IPS-20b (cell line): ENCODE data around the gene SRMS.

Source experiments
- H3K27ac ChIP-seq: one replicate; pipeline ENCODE4 v1.5.1; 2013; ENCODE audit warnings: low read length
- H3K27me3 ChIP-seq: 2 replicates; pipeline ENCODE4 v1.6.1; 2013; ENCODE audit warnings: mild to moderate bottlenecking, low read length, inconsistent platforms; ENCODE audit not compliant: insufficient read depth
- H3K36me3 ChIP-seq: 2 replicates; pipeline ENCODE4 v1.6.1; 2013; ENCODE audit warnings: low read depth, mild to moderate bottlenecking, inconsistent platforms, low read length, moderate library complexity; ENCODE audit not compliant: insufficient read depth
- H3K4me1 ChIP-seq: 2 replicates; pipeline ENCODE4 v1.6.1; 2013; ENCODE audit warnings: mild to moderate bottlenecking, control low read depth, inconsistent platforms, low read length, moderate library complexity; ENCODE audit not compliant: insufficient read depth
- H3K4me3 ChIP-seq: 2 replicates; pipeline ENCODE4 v1.5.1; 2013; ENCODE audit warnings: mild to moderate bottlenecking, low read length, inconsistent platforms
- H3K9ac ChIP-seq: 2 replicates; pipeline ENCODE4 v1.6.1; 2013; ENCODE audit warnings: low read depth, mild to moderate bottlenecking, inconsistent platforms, low read length, moderate library complexity
- H3K9me3 ChIP-seq: 2 replicates; pipeline ENCODE4 v1.6.1; 2013; ENCODE audit warnings: mild to moderate bottlenecking, low read depth, low read length, inconsistent platforms; ENCODE audit not compliant: insufficient read depth

Gene SRMS

DNA sequence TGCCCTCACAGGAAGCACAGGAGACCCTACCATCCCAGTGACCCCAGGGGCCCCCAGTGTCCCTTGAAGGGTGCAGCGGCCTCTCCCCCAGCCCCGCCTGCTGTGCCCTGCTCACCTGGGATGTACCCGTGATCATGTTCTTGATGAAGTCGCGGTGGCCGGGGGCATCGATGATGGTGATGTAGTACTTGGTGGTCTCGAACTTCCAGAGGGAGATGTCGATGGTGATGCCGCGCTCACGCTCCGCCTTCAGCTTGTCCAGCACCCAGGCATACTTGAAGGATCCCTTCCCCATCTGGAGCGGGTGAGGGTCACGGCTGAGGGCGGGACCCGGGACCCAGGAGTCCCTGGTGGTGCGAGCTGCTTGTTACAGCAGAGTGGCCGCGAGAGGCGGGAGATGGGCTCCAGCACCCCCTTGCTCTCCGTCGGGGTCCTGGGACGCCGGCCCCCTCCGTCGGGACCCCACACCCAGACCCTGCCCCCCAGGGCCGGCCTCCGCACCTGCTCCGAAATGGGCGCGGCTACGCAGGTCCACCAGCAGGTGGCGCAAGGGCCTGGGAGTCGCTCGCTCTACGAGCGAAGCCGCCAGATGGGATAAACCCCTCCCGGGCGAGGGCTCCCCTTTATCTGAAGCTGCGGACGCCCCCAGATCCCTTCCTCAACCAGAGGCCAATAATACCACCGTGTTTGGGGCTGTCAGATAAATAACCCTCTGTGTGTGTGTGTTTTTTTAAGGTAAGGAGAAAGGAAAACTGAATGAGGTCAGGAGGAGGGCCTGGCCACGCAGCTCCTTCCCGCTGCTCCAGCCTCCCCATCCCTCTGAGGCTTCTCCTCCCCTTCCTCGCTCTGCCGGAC, 51.6 kb downstream of the SRMS start:
- peaks cover 8% of the 10 kb centered on the region for H3K36me3 ChIP-seq
- H3K4me1 ChIP-seq = no peaks in the 10 kb centered on the region
- peaks cover 3% of the 10 kb centered on the region; the same call in 1 of the 2 replicates for H3K9me3 ChIP-seq
- H3K27ac ChIP-seq = no peak overlapping the region
- H3K4me3 ChIP-seq = peak overlapping the region; percentile 50; the same call in 1 of the 2 replicates
- no peak overlapping the region for H3K9ac ChIP-seq
- H3K27me3 ChIP-seq = peaks cover 54% of the 10 kb centered on the region

DNA sequence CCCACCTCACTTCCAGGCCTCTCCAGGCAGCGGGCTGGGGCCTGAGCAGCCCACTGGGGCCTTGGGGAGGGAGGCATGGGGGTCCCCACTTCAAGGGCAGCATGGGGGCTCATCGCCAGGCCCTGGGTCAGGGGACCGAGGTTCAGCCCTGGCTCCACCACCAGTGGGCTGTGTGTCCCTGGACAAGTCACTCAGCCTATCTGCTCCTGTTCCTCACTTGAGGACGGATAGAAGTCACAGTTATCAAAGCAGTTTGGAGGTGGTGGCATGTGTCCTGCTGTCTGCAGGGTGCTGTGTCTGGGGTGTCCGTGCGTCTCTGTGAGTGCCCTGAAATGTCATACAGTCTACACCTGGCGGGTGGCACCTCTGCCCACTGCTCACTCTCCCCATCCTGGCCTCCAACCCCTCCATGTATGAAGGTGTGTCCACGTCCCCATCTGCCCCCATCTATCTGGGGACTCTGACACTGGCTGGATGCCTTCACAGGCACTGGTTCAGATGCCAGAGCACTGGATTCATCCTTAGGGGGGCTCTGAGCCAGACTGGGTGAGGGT, 52.3 kb downstream of the SRMS start:
- peaks cover 52% of the 10 kb centered on the region for H3K27me3 ChIP-seq
- peaks cover 3% of the 10 kb centered on the region; the same call in 1 of the 2 replicates for H3K9me3 ChIP-seq
- H3K36me3 ChIP-seq = peaks cover 8% of the 10 kb centered on the region
- no peak overlapping the region for H3K4me3 ChIP-seq
- H3K4me1 ChIP-seq = no peaks in the 10 kb centered on the region
- no peak overlapping the region for H3K9ac ChIP-seq
- no peak overlapping the region for H3K27ac ChIP-seq

DNA sequence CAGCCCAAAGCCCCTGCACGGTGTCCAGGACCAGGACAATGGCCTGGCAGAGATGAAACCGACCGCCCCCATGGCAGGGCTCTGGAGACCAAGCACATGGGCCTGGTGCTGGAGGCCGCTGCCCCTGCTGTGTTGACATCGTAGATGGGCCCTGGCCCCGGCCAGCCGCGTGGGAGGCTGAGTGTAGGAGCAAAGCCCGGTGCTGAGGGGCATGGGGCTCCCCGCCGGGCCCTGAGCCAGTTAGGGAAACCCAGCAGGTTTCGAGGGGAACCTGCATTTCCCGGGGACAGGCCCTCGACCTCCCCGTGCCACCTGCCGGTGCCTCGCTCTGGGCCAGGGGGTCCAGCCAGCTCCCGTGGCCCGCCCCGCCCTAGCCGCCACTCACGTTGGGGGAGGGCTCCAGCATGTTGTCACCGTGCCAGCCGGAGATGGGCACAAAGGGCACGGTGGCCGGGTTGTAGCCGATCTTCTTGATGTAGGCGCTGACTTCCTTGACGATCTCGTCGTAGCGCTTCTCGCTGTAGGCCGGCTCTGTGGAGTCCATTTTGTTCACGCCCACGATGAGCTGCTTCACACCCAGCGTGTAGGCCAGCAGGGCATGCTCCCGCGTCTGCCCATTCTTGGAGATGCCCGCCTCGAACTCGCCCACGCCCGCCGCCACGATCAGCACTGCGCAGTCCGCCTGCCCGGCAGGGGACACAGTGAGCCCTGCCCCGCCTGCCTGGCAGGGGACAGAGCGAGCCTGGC, 53.0 kb downstream of the SRMS start:
- Histone ChIP-seq H3K9ac (no peak overlapping the region), H3K27me3 (peaks cover 52% of the 10 kb centered on the region), H3K9me3 (peaks cover 3% of the 10 kb centered on the region; the same call in 1 of the 2 replicates), H3K4me3 (no peak overlapping the region), H3K27ac (no peak overlapping the region), H3K4me1 (no peaks in the 10 kb centered on the region), H3K36me3 (peaks cover 8% of the 10 kb centered on the region)

- H3K4me3 ChIP-seq = no peak overlapping the region
- H3K4me1 ChIP-seq = no peaks in the 10 kb centered on the region
- H3K27me3 ChIP-seq = peaks cover 53% of the 10 kb centered on the region
- H3K9me3 ChIP-seq = peaks cover 3% of the 10 kb centered on the region; the same call in 1 of the 2 replicates
- no peak overlapping the region for H3K27ac ChIP-seq
- H3K9ac ChIP-seq = no peak overlapping the region
- H3K36me3 ChIP-seq = peaks cover 8% of the 10 kb centered on the region
These were observed 53.5 kb downstream of the SRMS start for GRCh38 chr20:63494084-63494419.

DNA sequence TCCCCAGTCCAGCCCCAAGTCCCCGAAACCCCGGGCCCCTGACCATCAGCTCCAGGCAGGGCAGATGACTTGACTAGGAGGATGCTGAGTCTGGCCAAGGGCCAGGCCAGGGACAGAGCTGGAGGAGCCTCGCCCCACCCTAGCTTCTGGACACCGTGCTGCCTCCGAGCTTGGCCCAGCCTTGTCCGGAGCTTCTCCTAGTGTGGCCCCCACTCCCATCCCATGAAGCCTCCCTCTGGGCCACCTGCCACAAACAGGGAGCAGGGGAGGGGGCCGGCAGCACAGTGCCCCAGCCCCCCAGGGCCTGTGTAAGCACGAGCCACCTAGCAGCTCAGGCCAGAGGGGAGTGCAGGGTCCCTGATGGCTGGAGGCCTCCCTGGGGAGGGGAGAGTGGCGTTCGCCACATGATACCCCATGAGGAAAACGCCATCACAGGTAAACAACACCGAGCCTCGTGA, 54.0 kb downstream of the SRMS start:
- no peak overlapping the region for H3K4me3 ChIP-seq
- peaks cover 3% of the 10 kb centered on the region; the same call in 1 of the 2 replicates for H3K9me3 ChIP-seq
- peaks cover 55% of the 10 kb centered on the region for H3K27me3 ChIP-seq
- no peak overlapping the region for H3K27ac ChIP-seq
- H3K9ac ChIP-seq = no peak overlapping the region
- H3K36me3 ChIP-seq = peaks cover 8% of the 10 kb centered on the region
- H3K4me1 ChIP-seq = no peaks in the 10 kb centered on the region

GRCh38 chr20:63492982-63493381, 54.6 kb downstream of the SRMS start:
- no peak overlapping the region for H3K4me3 ChIP-seq
- H3K9me3 ChIP-seq = peaks cover 3% of the 10 kb centered on the region; the same call in 1 of the 2 replicates
- H3K4me1 ChIP-seq = no peaks in the 10 kb centered on the region
- H3K9ac ChIP-seq = no peak overlapping the region
- H3K36me3 ChIP-seq = peaks cover 8% of the 10 kb centered on the region
- peaks cover 52% of the 10 kb centered on the region for H3K27me3 ChIP-seq
- H3K27ac ChIP-seq = no peak overlapping the region

- Histone ChIP-seq H3K27me3 (peaks cover 52% of the 10 kb centered on the region), H3K27ac (no peak overlapping the region), H3K4me3 (no peak overlapping the region), H3K36me3 (peaks cover 8% of the 10 kb centered on the region), H3K9ac (no peak overlapping the region), H3K9me3 (peaks cover 3% of the 10 kb centered on the region; the same call in 1 of the 2 replicates), H3K4me1 (no peaks in the 10 kb centered on the region)
These were observed 55.0 kb downstream of the SRMS start for GRCh38 chr20:63492518-63492917.

GRCh38 chr20:63491635-63492230, 55.8 kb downstream of the SRMS start:
- H3K4me3 ChIP-seq = no peak overlapping the region
- H3K9me3 ChIP-seq = peaks cover 3% of the 10 kb centered on the region; the same call in 1 of the 2 replicates
- no peak overlapping the region for H3K27ac ChIP-seq
- H3K4me1 ChIP-seq = no peaks in the 10 kb centered on the region
- peaks cover 8% of the 10 kb centered on the region for H3K36me3 ChIP-seq
- no peak overlapping the region for H3K9ac ChIP-seq
- peaks cover 52% of the 10 kb centered on the region for H3K27me3 ChIP-seq

DNA sequence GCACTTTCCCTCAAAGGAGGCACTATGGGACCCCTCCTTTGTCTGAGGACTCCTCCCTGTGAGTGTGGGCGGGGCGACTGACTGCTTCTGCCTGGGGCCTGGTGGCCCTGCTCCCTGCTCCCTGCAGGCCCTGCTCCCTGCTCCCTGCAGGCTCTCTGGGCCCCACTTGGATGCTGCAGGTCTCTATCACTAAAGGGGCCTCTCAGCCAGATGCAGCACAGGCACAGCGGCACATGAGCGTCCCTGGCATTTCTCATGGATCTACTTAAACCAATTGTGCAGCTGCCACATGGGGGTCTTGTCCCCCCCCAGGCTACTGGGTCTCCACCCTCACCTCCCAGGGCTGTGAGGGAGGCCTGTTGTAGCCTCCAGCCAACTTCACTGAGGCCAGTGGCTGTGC, 56.5 kb downstream of the SRMS start:
- Histone ChIP-seq H3K27me3 (peaks cover 47% of the 10 kb centered on the region), H3K9me3 (peaks cover 3% of the 10 kb centered on the region; the same call in 1 of the 2 replicates), H3K4me3 (no peak overlapping the region), H3K4me1 (no peaks in the 10 kb centered on the region), H3K36me3 (peaks cover 8% of the 10 kb centered on the region), H3K27ac (no peak overlapping the region), H3K9ac (no peak overlapping the region)
